Measurements from ENCODE around the gene PARD3B. TPM values are rescaled to one million over a fixed set of nuclear protein-coding genes. Genes with fewer than 3 reads are reported as not detected.

Gene PARD3B
- total and polyA plus RNA-seq, 2 experiments from 2014 or later: 3.5 to 4.4 TPM

- no peak overlapping the region for H3K4me3 Mint-ChIP-seq
- Histone ChIP-seq H2AFZ (no peak overlapping the region), H3F3A (replicated peaks; ENCODE audit: low read depth) (no peaks in the 10 kb centered on the region), H3K27me3 (ENCODE audit: insufficient read depth) (no peaks in the 10 kb centered on the region), H3K4me2 (no peak overlapping the region), H3K36me3 (ENCODE audit: insufficient read depth) (no peaks in the 10 kb centered on the region), H3K27ac (ENCODE audit: low read depth) (no peak overlapping the region), H3K79me2 (replicated peaks; ENCODE audit: insufficient read depth) (no peaks in the 10 kb centered on the region), H4K20me1 (replicated peaks; ENCODE audit: insufficient read depth) (no peaks in the 10 kb centered on the region), H3K4me1 (ENCODE audit: insufficient read depth) (no peaks in the 10 kb centered on the region), H3K4me3 (no peak overlapping the region), H3K9me2 (ENCODE audit: insufficient read depth) (peaks cover 6% of the 10 kb centered on the region)
- H3K27ac Mint-ChIP-seq: no peak overlapping the region
- H3K4me1 Mint-ChIP-seq: peaks cover 4% of the 10 kb centered on the region; the same call in 1 of the 3 replicates
- no peaks in the 10 kb centered on the region for H3K9me3 Mint-ChIP-seq
- ATAC-seq (no peak), DNase-seq (ENCODE audit: low spot score) (no peak)
- H3K27me3 Mint-ChIP-seq (ENCODE audit: insufficient read depth, low read depth, poor library complexity): peaks cover 3% of the 10 kb centered on the region
- no peaks in the 10 kb centered on the region for H3K36me3 Mint-ChIP-seq (ENCODE audit: low read depth)
- TF ChIP-seq STAT1 (IDR thresholded peaks at IDR 0.05; ENCODE audit: unreplicated experiment) (no peak), ZNF331 (CRISPR knock-in tag; IDR thresholded peaks at IDR 0.05; ENCODE audit: low read depth) (no peak), REST (IDR thresholded peaks at IDR 0.05; ENCODE audit: unreplicated experiment) (no peak), NANOG (IDR thresholded peaks at IDR 0.05; ENCODE audit: borderline replicate concordance) (no peak), EZH2phosphoT487 (IDR thresholded peaks at IDR 0.05; ENCODE audit: unreplicated experiment) (no peak), CREB1 (CRISPR knock-in tag; IDR thresholded peaks at IDR 0.05; ENCODE audit: low read depth) (no peak), POLR2AphosphoS5 (IDR thresholded peaks at IDR 0.05; ENCODE audit: low read depth) (no peak), EZH2 (IDR thresholded peaks at IDR 0.05; ENCODE audit: low read depth, unreplicated experiment) (no peak), JUNB (IDR thresholded peaks at IDR 0.05; ENCODE audit: unreplicated experiment) (no peak), ZNF114 (CRISPR knock-in tag; IDR thresholded peaks at IDR 0.05) (no peak)
- TF ChIP-seq, protein P1, sequence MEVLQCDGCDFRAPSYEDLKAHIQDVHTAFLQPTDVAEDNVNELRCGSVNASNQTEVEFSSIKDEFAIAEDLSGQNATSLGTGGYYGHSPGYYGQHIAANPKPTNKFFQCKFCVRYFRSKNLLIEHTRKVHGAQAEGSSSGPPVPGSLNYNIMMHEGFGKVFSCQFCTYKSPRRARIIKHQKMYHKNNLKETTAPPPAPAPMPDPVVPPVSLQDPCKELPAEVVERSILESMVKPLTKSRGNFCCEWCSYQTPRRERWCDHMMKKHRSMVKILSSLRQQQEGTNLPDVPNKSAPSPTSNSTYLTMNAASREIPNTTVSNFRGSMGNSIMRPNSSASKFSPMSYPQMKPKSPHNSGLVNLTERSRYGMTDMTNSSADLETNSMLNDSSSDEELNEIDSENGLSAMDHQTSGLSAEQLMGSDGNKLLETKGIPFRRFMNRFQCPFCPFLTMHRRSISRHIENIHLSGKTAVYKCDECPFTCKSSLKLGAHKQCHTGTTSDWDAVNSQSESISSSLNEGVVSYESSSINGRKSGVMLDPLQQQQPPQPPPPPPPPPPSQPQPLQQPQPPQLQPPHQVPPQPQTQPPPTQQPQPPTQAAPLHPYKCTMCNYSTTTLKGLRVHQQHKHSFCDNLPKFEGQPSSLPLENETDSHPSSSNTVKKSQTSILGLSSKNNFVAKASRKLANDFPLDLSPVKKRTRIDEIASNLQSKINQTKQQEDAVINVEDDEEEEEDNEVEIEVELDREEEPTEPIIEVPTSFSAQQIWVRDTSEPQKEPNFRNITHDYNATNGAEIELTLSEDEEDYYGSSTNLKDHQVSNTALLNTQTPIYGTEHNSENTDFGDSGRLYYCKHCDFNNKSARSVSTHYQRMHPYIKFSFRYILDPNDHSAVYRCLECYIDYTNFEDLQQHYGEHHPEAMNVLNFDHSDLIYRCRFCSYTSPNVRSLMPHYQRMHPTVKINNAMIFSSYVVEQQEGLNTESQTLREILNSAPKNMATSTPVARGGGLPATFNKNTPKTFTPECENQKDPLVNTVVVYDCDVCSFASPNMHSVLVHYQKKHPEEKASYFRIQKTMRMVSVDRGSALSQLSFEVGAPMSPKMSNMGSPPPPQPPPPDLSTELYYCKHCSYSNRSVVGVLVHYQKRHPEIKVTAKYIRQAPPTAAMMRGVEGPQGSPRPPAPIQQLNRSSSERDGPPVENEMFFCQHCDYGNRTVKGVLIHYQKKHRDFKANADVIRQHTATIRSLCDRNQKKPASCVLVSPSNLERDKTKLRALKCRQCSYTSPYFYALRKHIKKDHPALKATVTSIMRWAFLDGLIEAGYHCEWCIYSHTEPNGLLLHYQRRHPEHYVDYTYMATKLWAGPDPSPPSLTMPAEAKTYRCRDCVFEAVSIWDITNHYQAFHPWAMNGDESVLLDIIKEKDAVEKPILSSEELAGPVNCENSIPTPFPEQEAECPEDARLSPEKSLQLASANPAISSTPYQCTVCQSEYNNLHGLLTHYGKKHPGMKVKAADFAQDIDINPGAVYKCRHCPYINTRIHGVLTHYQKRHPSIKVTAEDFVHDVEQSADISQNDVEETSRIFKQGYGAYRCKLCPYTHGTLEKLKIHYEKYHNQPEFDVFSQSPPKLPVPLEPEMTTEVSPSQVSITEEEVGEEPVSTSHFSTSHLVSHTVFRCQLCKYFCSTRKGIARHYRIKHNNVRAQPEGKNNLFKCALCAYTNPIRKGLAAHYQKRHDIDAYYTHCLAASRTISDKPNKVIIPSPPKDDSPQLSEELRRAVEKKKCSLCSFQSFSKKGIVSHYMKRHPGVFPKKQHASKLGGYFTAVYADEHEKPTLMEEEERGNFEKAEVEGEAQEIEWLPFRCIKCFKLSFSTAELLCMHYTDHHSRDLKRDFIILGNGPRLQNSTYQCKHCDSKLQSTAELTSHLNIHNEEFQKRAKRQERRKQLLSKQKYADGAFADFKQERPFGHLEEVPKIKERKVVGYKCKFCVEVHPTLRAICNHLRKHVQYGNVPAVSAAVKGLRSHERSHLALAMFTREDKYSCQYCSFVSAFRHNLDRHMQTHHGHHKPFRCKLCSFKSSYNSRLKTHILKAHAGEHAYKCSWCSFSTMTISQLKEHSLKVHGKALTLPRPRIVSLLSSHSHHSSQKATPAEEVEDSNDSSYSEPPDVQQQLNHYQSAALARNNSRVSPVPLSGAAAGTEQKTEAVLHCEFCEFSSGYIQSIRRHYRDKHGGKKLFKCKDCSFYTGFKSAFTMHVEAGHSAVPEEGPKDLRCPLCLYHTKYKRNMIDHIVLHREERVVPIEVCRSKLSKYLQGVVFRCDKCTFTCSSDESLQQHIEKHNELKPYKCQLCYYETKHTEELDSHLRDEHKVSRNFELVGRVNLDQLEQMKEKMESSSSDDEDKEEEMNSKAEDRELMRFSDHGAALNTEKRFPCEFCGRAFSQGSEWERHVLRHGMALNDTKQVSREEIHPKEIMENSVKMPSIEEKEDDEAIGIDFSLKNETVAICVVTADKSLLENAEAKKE (CRISPR knock-in tag; IDR thresholded peaks at IDR 0.05): no peak
- TF ChIP-seq, protein P2, sequence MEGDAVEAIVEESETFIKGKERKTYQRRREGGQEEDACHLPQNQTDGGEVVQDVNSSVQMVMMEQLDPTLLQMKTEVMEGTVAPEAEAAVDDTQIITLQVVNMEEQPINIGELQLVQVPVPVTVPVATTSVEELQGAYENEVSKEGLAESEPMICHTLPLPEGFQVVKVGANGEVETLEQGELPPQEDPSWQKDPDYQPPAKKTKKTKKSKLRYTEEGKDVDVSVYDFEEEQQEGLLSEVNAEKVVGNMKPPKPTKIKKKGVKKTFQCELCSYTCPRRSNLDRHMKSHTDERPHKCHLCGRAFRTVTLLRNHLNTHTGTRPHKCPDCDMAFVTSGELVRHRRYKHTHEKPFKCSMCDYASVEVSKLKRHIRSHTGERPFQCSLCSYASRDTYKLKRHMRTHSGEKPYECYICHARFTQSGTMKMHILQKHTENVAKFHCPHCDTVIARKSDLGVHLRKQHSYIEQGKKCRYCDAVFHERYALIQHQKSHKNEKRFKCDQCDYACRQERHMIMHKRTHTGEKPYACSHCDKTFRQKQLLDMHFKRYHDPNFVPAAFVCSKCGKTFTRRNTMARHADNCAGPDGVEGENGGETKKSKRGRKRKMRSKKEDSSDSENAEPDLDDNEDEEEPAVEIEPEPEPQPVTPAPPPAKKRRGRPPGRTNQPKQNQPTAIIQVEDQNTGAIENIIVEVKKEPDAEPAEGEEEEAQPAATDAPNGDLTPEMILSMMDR (conservative IDR thresholded peaks at IDR 0.05; ENCODE audit: low read depth in 2 of 2): no peak
Observed at GRCh38 chr2:205166745-205167144, 621.5 kb downstream of the PARD3B start.
